GM10248 (cell line): Measurements from ENCODE around the gene EGFLAM.

Experiments used
- CTCF ChIA-PET: fragments of 300-600 bp; sonication (Branson Sonifier 250); formaldehyde crosslinking; extraction: SDS; loops from one replicate; lab custom pipeline; 2021; ENCODE audit warnings: antibody characterized with exemption; lab: Yijun Ruan, JAX
- POLR2A ChIA-PET: fragments of 350-650 bp; sonication (Branson Sonifier 250); formaldehyde crosslinking; extraction: SDS; loops from one replicate; lab custom pipeline; 2020; ENCODE audit warnings: antibody characterized with exemption; lab: Yijun Ruan, JAX
- DNase-seq: peaks from one replicate; pipeline ENCODE4 v3.0.0; 2012; ENCODE audit errors: extremely low spot score
- CTCF ChIP-seq: IDR thresholded peaks from 2 replicates; pipeline ENCODE4 v1.5.1; 2012; ENCODE audit warnings: mild to moderate bottlenecking, low read depth; ENCODE audit errors: extremely low read depth, missing control alignments, control extremely low read depth

The EGFLAM gene

GRCh38 chr5:38426986-38427950 lies 168.9 kb downstream of the EGFLAM start:
- ChIA-PET CTCF (interaction anchor here (0.9 to 3.5 kb wide), 2 partner anchors 14 to 383 kb away, joined by 3 to 20 read pairs; no protein-coding TSS in a partner anchor), POLR2A (no interaction called here)
- no peak for DNase-seq
- TF ChIP-seq CTCF, result no peak

GRCh38 chr5:38431242-38431853 lies 173.0 kb downstream of the EGFLAM start:
- POLR2A ChIA-PET, result interaction anchor here (0.7 kb wide), 1 partner anchor 474 kb away, joined by 3 read pairs; no protein-coding TSS in a partner anchor
- CTCF ChIA-PET, result interaction anchor here (0.8 to 6.1 kb wide), 7 partner anchors 10 to 378 kb away, joined by 3 to 30 read pairs (median 3); no protein-coding TSS in a partner anchor
- DNase-seq, result no peak
- no peak for TF ChIP-seq CTCF

- DNase-seq, result no peak
- POLR2A ChIA-PET, result no interaction called here
- CTCF ChIA-PET, result interaction anchor here (1.4 to 6.1 kb wide), 4 partner anchors 8 to 17 kb away, joined by 5 to 30 read pairs (median 12); no protein-coding TSS in a partner anchor
- no peak for TF ChIP-seq CTCF
Observed at GRCh38 chr5:38433160-38433861, 175.0 kb downstream of the EGFLAM start.

GRCh38 chr5:38434966-38435705 lies 176.8 kb downstream of the EGFLAM start:
- POLR2A ChIA-PET, result no interaction called here
- no peak for TF ChIP-seq CTCF
- CTCF ChIA-PET, result interaction anchor here (1.0 to 1.4 kb wide), 5 partner anchors 13 to 645 kb away, joined by 3 to 6 read pairs (median 5); no protein-coding TSS in a partner anchor
- no peak for DNase-seq

GRCh38 chr5:38438757-38439156 lies 180.4 kb downstream of the EGFLAM start:
- DNase-seq, result no peak
- ChIA-PET CTCF (no interaction called here), POLR2A (no interaction called here)
- TF ChIP-seq CTCF, result no peak
